Activated naive CD8-positive, alpha-beta T cell treated with anti-CD3 and anti-CD28 coated beads, Interleukin-2, amount 10 ng/mL, durations not matched to agents 7 days and 5 days (primary cell): ENCODE results near the gene VEGFB. TPM values are rescaled to one million over a fixed set of nuclear protein-coding genes. Genes with fewer than 3 reads are reported as not detected.

ENCODE experiments used
- ATAC-seq: fragments of 150-1000 bp; cut with Tn5 transposase; one replicate; pipeline ENCODE4 v1.10.0; 2021; ENCODE audit warnings: low read depth, moderate library complexity
- POLR2A ChIA-PET: fragments of 350-600 bp; sonication (Branson Sonifier 250); formaldehyde crosslinking; loops from one replicate; lab custom pipeline; 2021; ENCODE audit warnings: antibody characterized with exemption; lab: Charles Lee
- DNase-seq: peaks from one replicate; pipeline ENCODE4 v3.0.0; 2021
- H3K27ac Mint-ChIP-seq: one replicate; pipeline ENCODE4 v1.8.0; 2022; ENCODE audit warnings: mild to moderate bottlenecking, mixed read lengths
- H3K27me3 Mint-ChIP-seq: one replicate; pipeline ENCODE4 v1.8.0; 2022; ENCODE audit warnings: mild to moderate bottlenecking, moderate library complexity, mixed read lengths
- H3K36me3 Mint-ChIP-seq: one replicate; pipeline ENCODE4 v1.8.0; 2021; ENCODE audit warnings: mild to moderate bottlenecking, mixed read lengths
- H3K4me1 Mint-ChIP-seq: one replicate; pipeline ENCODE4 v1.8.0; 2021; ENCODE audit warnings: mixed read lengths
- H3K4me3 Mint-ChIP-seq: one replicate; pipeline ENCODE4 v1.8.0; 2022; ENCODE audit warnings: mild to moderate bottlenecking, moderate library complexity, mixed read lengths
- H3K9me3 Mint-ChIP-seq: one replicate; pipeline ENCODE4 v1.8.0; 2021; ENCODE audit warnings: mixed read lengths
- total RNA-seq, 2 experiments: library from RNA; stranded (reverse); gene quantifications; one replicate each; pipeline ENCODE4 v1.2.3, GENCODE V29; 2021

The VEGFB gene
- total RNA-seq: 10 to 100 TPM; 93.4 to 98.8 TPM

- ATAC-seq (peak; percentile 42), DNase-seq (peak; percentile 85)
- Mint-ChIP-seq H3K27me3 (no peaks in the 10 kb centered on the region), H3K27ac (peak within 1 kb of the TSS; percentile 83), H3K36me3 (peaks cover 16% of the 10 kb centered on the region), H3K9me3 (no peaks in the 10 kb centered on the region), H3K4me3 (peak within 1 kb of the TSS; percentile 93), H3K4me1 (peaks cover 31% of the 10 kb centered on the region)
- POLR2A ChIA-PET: interaction anchor here (2.2 to 26.2 kb wide), 4 partner anchors 7 to 24 kb away, joined by 11 to 419 read pairs (median 19); partner anchors contain the start of genes FERMT3, NUDT22, PPP1R14B and TRPT1
These were observed at the start of gene VEGFB for GRCh38 chr11:64233913-64234586. VEGFB (plus strand) TSS chr11:64234584; CDS start chr11:64234834, 250 bp downstream.

GRCh38 chr11:64185175-64185692, 49.1 kb upstream of the VEGFB start:
- peaks cover 10% of the 10 kb centered on the region for H3K36me3 Mint-ChIP-seq
- peak overlapping the region; percentile 99 for H3K4me3 Mint-ChIP-seq
- DNase-seq (no peak), ATAC-seq (peak; percentile 0)
- no peaks in the 10 kb centered on the region for H3K9me3 Mint-ChIP-seq
- peak overlapping the region; percentile 100 for H3K27ac Mint-ChIP-seq
- POLR2A ChIA-PET: interaction anchor here (0.6 to 14.2 kb wide), 33 partner anchors 8 to 1344 kb away, joined by 3 to 246 read pairs (median 4); partner anchors contain the start of genes BAD, COX8A, ESRRA and FERMT3
- H3K27me3 Mint-ChIP-seq: no peaks in the 10 kb centered on the region
- H3K4me1 Mint-ChIP-seq: peaks cover 35% of the 10 kb centered on the region

GRCh38 chr11:64185693-64186491, 48.5 kb upstream of the VEGFB start, which contains the start of gene STIP1:
STIP1 (plus strand) TSS chr11:64186171; CDS start chr11:64186262, 91 bp downstream.
- Mint-ChIP-seq H3K4me3 (peak within 1 kb of the TSS; percentile 99), H3K27ac (peak within 1 kb of the TSS; percentile 100), H3K9me3 (no peaks in the 10 kb centered on the region), H3K27me3 (no peaks in the 10 kb centered on the region), H3K4me1 (peaks cover 39% of the 10 kb centered on the region), H3K36me3 (peaks cover 13% of the 10 kb centered on the region)
- DNase-seq (peak; percentile 95), ATAC-seq (peak; percentile 92)
- POLR2A ChIA-PET: interaction anchor here (0.6 to 14.2 kb wide), 31 partner anchors 8 to 1789 kb away, joined by 3 to 246 read pairs (median 4); partner anchors contain the start of genes BAD, COX8A, ESRRA and FERMT3

GRCh38 chr11:64186492-64187165, 47.8 kb upstream of the VEGFB start:
- no peaks in the 10 kb centered on the region for H3K27me3 Mint-ChIP-seq
- no peaks in the 10 kb centered on the region for H3K9me3 Mint-ChIP-seq
- DNase-seq: peak; percentile 61
- peaks cover 13% of the 10 kb centered on the region for H3K36me3 Mint-ChIP-seq
- H3K27ac Mint-ChIP-seq: no peak overlapping the region
- H3K4me3 Mint-ChIP-seq: no peak overlapping the region
- POLR2A ChIA-PET: interaction anchor here (0.6 to 14.2 kb wide), 25 partner anchors 9 to 1347 kb away, joined by 3 to 246 read pairs (median 5); partner anchors contain the start of genes COX8A, DNAJC4, ESRRA and FERMT3
- ATAC-seq: no peak
- peaks cover 34% of the 10 kb centered on the region for H3K4me1 Mint-ChIP-seq

GRCh38 chr11:64192434-64192833, 42.0 kb upstream of the VEGFB start:
- Mint-ChIP-seq H3K4me1 (peaks cover 31% of the 10 kb centered on the region), H3K27ac (peak overlapping the region; percentile 9), H3K4me3 (no peak overlapping the region), H3K9me3 (no peaks in the 10 kb centered on the region), H3K36me3 (peaks cover 30% of the 10 kb centered on the region), H3K27me3 (no peaks in the 10 kb centered on the region)
- DNase-seq (no peak), ATAC-seq (no peak)
- POLR2A ChIA-PET: interaction anchor here (14.2 kb wide), 1 partner anchor 15 kb away, joined by 246 read pairs; the partner anchor contains the start of gene FERMT3

- ATAC-seq (no peak), DNase-seq (no peak)
- Mint-ChIP-seq H3K36me3 (peaks cover 30% of the 10 kb centered on the region), H3K9me3 (no peaks in the 10 kb centered on the region), H3K27me3 (no peaks in the 10 kb centered on the region), H3K4me3 (no peak overlapping the region), H3K4me1 (peaks cover 19% of the 10 kb centered on the region), H3K27ac (peak overlapping the region; percentile 77)
- POLR2A ChIA-PET: interaction anchor here (0.7 to 14.2 kb wide), 4 partner anchors 11 to 16 kb away, joined by 3 to 246 read pairs (median 4); partner anchors contain the start of genes FERMT3 and STIP1
These were observed 37.8 kb upstream of the VEGFB start for GRCh38 chr11:64196626-64197025.

GRCh38 chr11:64198511-64198910, 35.9 kb upstream of the VEGFB start:
- DNase-seq (no peak), ATAC-seq (no peak)
- Mint-ChIP-seq H3K4me3 (no peak overlapping the region), H3K36me3 (peaks cover 37% of the 10 kb centered on the region), H3K4me1 (peaks cover 17% of the 10 kb centered on the region), H3K27ac (no peak overlapping the region), H3K27me3 (no peaks in the 10 kb centered on the region), H3K9me3 (no peaks in the 10 kb centered on the region)
- POLR2A ChIA-PET: interaction anchor here (0.6 kb wide), 1 partner anchor 12 kb away, joined by 7 read pairs; the partner anchor contains the start of gene STIP1

- POLR2A ChIA-PET: interaction anchor here (0.6 to 17.3 kb wide), 5 partner anchors 10 to 101 kb away, joined by 3 to 419 read pairs (median 76); partner anchors contain the start of genes DNAJC4, ESRRA, NUDT22 and STIP1
- H3K4me1 Mint-ChIP-seq: peaks cover 31% of the 10 kb centered on the region
- peaks cover 38% of the 10 kb centered on the region for H3K36me3 Mint-ChIP-seq
These were observed 32.8 kb upstream of the VEGFB start for GRCh38 chr11:64201543-64201942.

GRCh38 chr11:64202992-64203391, 31.4 kb upstream of the VEGFB start:
- Mint-ChIP-seq H3K27ac (no peak overlapping the region), H3K36me3 (peaks cover 33% of the 10 kb centered on the region)
- POLR2A ChIA-PET: interaction anchor here (5.9 to 17.3 kb wide), 4 partner anchors 12 to 100 kb away, joined by 76 to 419 read pairs (median 170); partner anchors contain the start of genes DNAJC4, ESRRA, NUDT22 and STIP1

More at GRCh38 chr11:64201543-64201942, 32.8 kb upstream of the VEGFB start:
- peak overlapping the region; percentile 43 for H3K27ac Mint-ChIP-seq
- ATAC-seq (no peak), DNase-seq (no peak)
- H3K27me3 Mint-ChIP-seq: no peaks in the 10 kb centered on the region
- H3K4me3 Mint-ChIP-seq: no peak overlapping the region
- H3K9me3 Mint-ChIP-seq: no peaks in the 10 kb centered on the region

GRCh38 chr11:64203421-64204079, 30.8 kb upstream of the VEGFB start:
- no peaks in the 10 kb centered on the region for H3K9me3 Mint-ChIP-seq
- H3K27ac Mint-ChIP-seq: peak overlapping the region; percentile 40
- H3K27me3 Mint-ChIP-seq: no peaks in the 10 kb centered on the region
- H3K4me1 Mint-ChIP-seq: peaks cover 28% of the 10 kb centered on the region
- no peak overlapping the region for H3K4me3 Mint-ChIP-seq
- ATAC-seq (no peak), DNase-seq (no peak)
- H3K36me3 Mint-ChIP-seq: peaks cover 33% of the 10 kb centered on the region
- POLR2A ChIA-PET: interaction anchor here (0.8 to 17.3 kb wide), 7 partner anchors 13 to 114 kb away, joined by 3 to 419 read pairs (median 94); partner anchors contain the start of genes DNAJC4, ESRRA, FKBP2 and NUDT22

More at GRCh38 chr11:64202992-64203391, 31.4 kb upstream of the VEGFB start:
- Mint-ChIP-seq H3K4me3 (no peak overlapping the region), H3K4me1 (peaks cover 28% of the 10 kb centered on the region), H3K27me3 (no peaks in the 10 kb centered on the region), H3K9me3 (no peaks in the 10 kb centered on the region)
- no peak for ATAC-seq
- DNase-seq: no peak

GRCh38 chr11:64204080-64204440, 30.3 kb upstream of the VEGFB start:
- H3K4me3 Mint-ChIP-seq: no peak overlapping the region
- peak overlapping the region; percentile 87 for H3K27ac Mint-ChIP-seq
- no peaks in the 10 kb centered on the region for H3K9me3 Mint-ChIP-seq

More at GRCh38 chr11:64204080-64204440, 30.3 kb upstream of the VEGFB start:
- no peaks in the 10 kb centered on the region for H3K27me3 Mint-ChIP-seq
- peaks cover 32% of the 10 kb centered on the region for H3K4me1 Mint-ChIP-seq
- DNase-seq (no peak), ATAC-seq (no peak)
- peaks cover 36% of the 10 kb centered on the region for H3K36me3 Mint-ChIP-seq
- POLR2A ChIA-PET: interaction anchor here (0.8 to 17.3 kb wide), 7 partner anchors 13 to 114 kb away, joined by 3 to 419 read pairs (median 94); partner anchors contain the start of genes DNAJC4, ESRRA, FKBP2 and NUDT22
